Trophoblast cell (in vitro differentiated cells and primary cell): Measurements from ENCODE around the gene KLHDC10.

Experiments
- DNase-seq, 2 donors: peaks; one replicate each; pipeline ENCODE4 v3.0.0-alpha.2; 2016
- H2AFZ ChIP-seq: 2 replicates; pipeline ENCODE4 v1.6.1; 2013; ENCODE audit warnings: low read length, moderate library complexity, mild to moderate bottlenecking; ENCODE audit not compliant: insufficient read depth, poor library complexity
- H2AK5ac ChIP-seq: 2 replicates; pipeline ENCODE4 v1.6.1; 2013; ENCODE audit warnings: mild to moderate bottlenecking, low read length
- H2BK120ac ChIP-seq: 2 replicates; pipeline ENCODE4 v1.6.1; 2013; ENCODE audit warnings: low read length, mild to moderate bottlenecking, moderate library complexity; ENCODE audit not compliant: insufficient read depth, poor library complexity
- H2BK12ac ChIP-seq: 2 replicates; pipeline ENCODE4 v1.6.1; 2013; ENCODE audit warnings: mild to moderate bottlenecking, low read length, moderate library complexity
- H2BK5ac ChIP-seq: 2 replicates; pipeline ENCODE4 v1.6.1; 2013; ENCODE audit warnings: low read length, low read depth, moderate library complexity, mild to moderate bottlenecking; ENCODE audit not compliant: poor library complexity
- H3K14ac ChIP-seq: 2 replicates; pipeline ENCODE4 v1.6.1; 2013; ENCODE audit warnings: mild to moderate bottlenecking, low read length
- H3K18ac ChIP-seq: 2 replicates; pipeline ENCODE4 v1.6.1; 2013; ENCODE audit warnings: mild to moderate bottlenecking, low read length
- H3K23ac ChIP-seq: 2 replicates; pipeline ENCODE4 v1.6.1; 2013; ENCODE audit warnings: low read length
- H3K27ac ChIP-seq: 2 replicates; pipeline ENCODE4 v1.5.1; 2013; ENCODE audit warnings: low read depth, mild to moderate bottlenecking, inconsistent platforms, low read length, moderate library complexity
- H3K27me3 ChIP-seq: 2 replicates; pipeline ENCODE4 v1.6.1; 2013; ENCODE audit warnings: inconsistent platforms, mild to moderate bottlenecking, low read length, moderate library complexity; ENCODE audit not compliant: insufficient read depth
- H3K36me3 ChIP-seq, 2 experiments: 1 replicate in 1 of 2; 2 replicates in 1 of 2; pipeline ENCODE4 v1.6.1; 2013; ENCODE audit warnings: low read length in 2 of 2, mild to moderate bottlenecking in 2 of 2, moderate library complexity in 1 of 2; ENCODE audit not compliant: insufficient read depth in 2 of 2, control insufficient read depth in 1 of 2
- H3K4ac ChIP-seq: 2 replicates; pipeline ENCODE4 v1.6.1; 2013; ENCODE audit warnings: low read depth, mild to moderate bottlenecking, low read length, moderate library complexity
- H3K4me1 ChIP-seq, 2 experiments: 1 replicate in 1 of 2; 2 replicates in 1 of 2; pipeline ENCODE4 v1.6.1; 2013; ENCODE audit warnings: low read length in 2 of 2, mild to moderate bottlenecking in 2 of 2, moderate library complexity in 1 of 2; ENCODE audit not compliant: insufficient read depth in 2 of 2, control insufficient read depth in 1 of 2
- H3K4me2 ChIP-seq: 2 replicates; pipeline ENCODE4 v1.6.1; 2013; ENCODE audit warnings: inconsistent platforms, mild to moderate bottlenecking, low read length, moderate library complexity
- H3K4me3 ChIP-seq: 2 replicates; pipeline ENCODE4 v1.5.1; 2013; ENCODE audit warnings: mild to moderate bottlenecking, low read depth, low read length, inconsistent platforms
- H3K79me1 ChIP-seq: one replicate; pipeline ENCODE4 v1.6.1; 2013; ENCODE audit warnings: low read length
- H3K79me2 ChIP-seq: 2 replicates; pipeline ENCODE4 v1.6.1; 2013; ENCODE audit warnings: low read length, mild to moderate bottlenecking; ENCODE audit not compliant: control insufficient read depth, insufficient read depth, poor library complexity
- H3K9ac ChIP-seq: 2 replicates; pipeline ENCODE4 v1.6.1; 2013; ENCODE audit warnings: mild to moderate bottlenecking, low read length
- H3K9me3 ChIP-seq: 2 replicates; pipeline ENCODE4 v1.6.1; 2013; ENCODE audit warnings: low read depth, mild to moderate bottlenecking, control low read depth, inconsistent platforms, low read length; ENCODE audit not compliant: insufficient read depth
- H4K12ac ChIP-seq: 2 replicates; pipeline ENCODE4 v1.6.1; 2013; ENCODE audit warnings: low read depth, mild to moderate bottlenecking, low read length, moderate library complexity
- H4K8ac ChIP-seq: 2 replicates; pipeline ENCODE4 v1.6.1; 2013; ENCODE audit warnings: low read depth, mild to moderate bottlenecking, low read length, moderate library complexity
- H4K91ac ChIP-seq: one replicate; pipeline ENCODE4 v1.6.1; 2013; ENCODE audit warnings: low read depth, mild to moderate bottlenecking, low read length, moderate library complexity
- WGBS: extraction: QIAGEN DNeasy Blood & Tissue Kit; methylation state at CpG from one replicate; pipeline ENCODE4 v1.1.7; 2013; ENCODE audit warnings: missing lambda C conversion rate; ENCODE audit not compliant: insufficient read length, insufficient coverage; ENCODE audit errors: extremely low coverage; 5-methylcytosine and 5-hydroxymethylcytosine counted together

KLHDC10 gene

GRCh38 chr7:130024390-130024789, 45.9 kb upstream of the KLHDC10 start:
- H2AK5ac ChIP-seq, result no peak overlapping the region
- no peaks in the 10 kb centered on the region for H3K79me2 ChIP-seq
- no CpG with 5 or more reads among the region's 5 CpGs for WGBS
- H4K91ac ChIP-seq, result no peak overlapping the region
- H2AFZ ChIP-seq, result no peak overlapping the region
- no peak overlapping the region for H3K23ac ChIP-seq
- no peak overlapping the region for H3K4ac ChIP-seq
- H3K4me1 ChIP-seq, result peaks cover 0 to 3% of the 10 kb centered on the region in 2 experiments
- no peaks in the 10 kb centered on the region for H3K27me3 ChIP-seq
- H3K4me2 ChIP-seq, result no peak overlapping the region
- H3K36me3 ChIP-seq, result peaks cover 32 to 45% of the 10 kb centered on the region in 2 experiments
- H2BK12ac ChIP-seq, result no peak overlapping the region
- no peak overlapping the region for H3K27ac ChIP-seq
- H3K14ac ChIP-seq, result no peak overlapping the region
- no peaks in the 10 kb centered on the region for H3K79me1 ChIP-seq
- H4K8ac ChIP-seq, result no peak overlapping the region
- no peak overlapping the region for H3K9ac ChIP-seq
- no peak overlapping the region for H2BK120ac ChIP-seq
- no peak overlapping the region for H4K12ac ChIP-seq
- H3K9me3 ChIP-seq, result no peaks in the 10 kb centered on the region
- H2BK5ac ChIP-seq, result no peak overlapping the region
- H3K4me3 ChIP-seq, result no peak overlapping the region
- H3K18ac ChIP-seq, result no peak overlapping the region
- DNase-seq, result peak; percentile 75 to 93

GRCh38 chr7:130032698-130033097, 37.6 kb upstream of the KLHDC10 start:
- no peak overlapping the region for H2BK5ac ChIP-seq
- no peak overlapping the region for H2BK12ac ChIP-seq
- no CpG with 5 or more reads among the region's 1 CpG for WGBS

GRCh38 chr7:130037703-130038102, 32.6 kb upstream of the KLHDC10 start:
- H3K23ac ChIP-seq, result no peak overlapping the region
- H3K4me2 ChIP-seq, result no peak overlapping the region
- no peak overlapping the region for H4K91ac ChIP-seq
- H3K27me3 ChIP-seq, result no peaks in the 10 kb centered on the region
- no peak overlapping the region for H3K9ac ChIP-seq
- no peak overlapping the region for H2BK12ac ChIP-seq
- H3K9me3 ChIP-seq, result no peaks in the 10 kb centered on the region
- H4K8ac ChIP-seq, result no peak overlapping the region
- peaks cover 25 to 35% of the 10 kb centered on the region in 2 experiments for H3K36me3 ChIP-seq
- H2AK5ac ChIP-seq, result no peak overlapping the region
- no peak overlapping the region for H3K14ac ChIP-seq
- H2BK5ac ChIP-seq, result no peak overlapping the region
- H2BK120ac ChIP-seq, result no peak overlapping the region
- H3K4me1 ChIP-seq, result no peaks in the 10 kb centered on the region
- no peak overlapping the region for H3K27ac ChIP-seq
- no peaks in the 10 kb centered on the region for H3K79me2 ChIP-seq
- H2AFZ ChIP-seq, result no peak overlapping the region
- H3K4me3 ChIP-seq, result no peak overlapping the region
- no peak overlapping the region for H3K4ac ChIP-seq
- H3K18ac ChIP-seq, result no peak overlapping the region
- peak in 1 of 2 donors; percentile 41 for DNase-seq
- H3K79me1 ChIP-seq, result no peaks in the 10 kb centered on the region
- H4K12ac ChIP-seq, result no peak overlapping the region

More at GRCh38 chr7:130032698-130033097, 37.6 kb upstream of the KLHDC10 start:
- H3K4me2 ChIP-seq, result no peak overlapping the region
- no peak overlapping the region for H2AFZ ChIP-seq
- H4K12ac ChIP-seq, result no peak overlapping the region
- no peak overlapping the region for H2BK120ac ChIP-seq
- no peak overlapping the region for H3K4me3 ChIP-seq
- DNase-seq, result no peak
- H3K79me1 ChIP-seq, result no peaks in the 10 kb centered on the region
- peaks cover 22 to 25% of the 10 kb centered on the region in 2 experiments for H3K36me3 ChIP-seq
- no peak overlapping the region for H3K14ac ChIP-seq
- H4K91ac ChIP-seq, result no peak overlapping the region
- H3K79me2 ChIP-seq, result no peaks in the 10 kb centered on the region
- no peaks in the 10 kb centered on the region for H3K4me1 ChIP-seq
- no peak overlapping the region for H2AK5ac ChIP-seq
- H3K27ac ChIP-seq, result no peak overlapping the region
- no peak overlapping the region for H4K8ac ChIP-seq
- no peak overlapping the region for H3K4ac ChIP-seq
- no peak overlapping the region for H3K23ac ChIP-seq
- no peak overlapping the region for H3K18ac ChIP-seq
- no peak overlapping the region for H3K9ac ChIP-seq
- no peaks in the 10 kb centered on the region for H3K9me3 ChIP-seq
- H3K27me3 ChIP-seq, result no peaks in the 10 kb centered on the region

GRCh38 chr7:130040576-130040975, 29.8 kb upstream of the KLHDC10 start:
- Histone ChIP-seq H3K79me1 (no peaks in the 10 kb centered on the region), H2AK5ac (no peak overlapping the region), H3K9me3 (no peaks in the 10 kb centered on the region), H4K8ac (no peak overlapping the region), H3K36me3 (peaks cover 21 to 31% of the 10 kb centered on the region in 2 experiments), H4K91ac (no peak overlapping the region), H2BK120ac (no peak overlapping the region), H2AFZ (no peak overlapping the region), H3K4me3 (no peak overlapping the region), H3K18ac (no peak overlapping the region), H3K27ac (no peak overlapping the region), H3K4me1 (no peaks in the 10 kb centered on the region), H3K79me2 (no peaks in the 10 kb centered on the region), H2BK12ac (no peak overlapping the region), H4K12ac (no peak overlapping the region), H2BK5ac (no peak overlapping the region), H3K14ac (no peak overlapping the region), H3K4ac (no peak overlapping the region), H3K4me2 (no peak overlapping the region), H3K23ac (no peak overlapping the region), H3K9ac (no peak overlapping the region), H3K27me3 (no peaks in the 10 kb centered on the region)
- WGBS, result no CpG with 5 or more reads among the region's 4 CpGs
- DNase-seq, result no peak
